ENCODE measurements around the gene GPR141. TPM values are rescaled to one million over a fixed set of nuclear protein-coding genes. Genes with fewer than 3 reads are reported as not detected.

The GPR141 gene
- polyA plus RNA-seq, 3 donors: 25.4 to 26.6 (median 25.5) TPM

DNA sequence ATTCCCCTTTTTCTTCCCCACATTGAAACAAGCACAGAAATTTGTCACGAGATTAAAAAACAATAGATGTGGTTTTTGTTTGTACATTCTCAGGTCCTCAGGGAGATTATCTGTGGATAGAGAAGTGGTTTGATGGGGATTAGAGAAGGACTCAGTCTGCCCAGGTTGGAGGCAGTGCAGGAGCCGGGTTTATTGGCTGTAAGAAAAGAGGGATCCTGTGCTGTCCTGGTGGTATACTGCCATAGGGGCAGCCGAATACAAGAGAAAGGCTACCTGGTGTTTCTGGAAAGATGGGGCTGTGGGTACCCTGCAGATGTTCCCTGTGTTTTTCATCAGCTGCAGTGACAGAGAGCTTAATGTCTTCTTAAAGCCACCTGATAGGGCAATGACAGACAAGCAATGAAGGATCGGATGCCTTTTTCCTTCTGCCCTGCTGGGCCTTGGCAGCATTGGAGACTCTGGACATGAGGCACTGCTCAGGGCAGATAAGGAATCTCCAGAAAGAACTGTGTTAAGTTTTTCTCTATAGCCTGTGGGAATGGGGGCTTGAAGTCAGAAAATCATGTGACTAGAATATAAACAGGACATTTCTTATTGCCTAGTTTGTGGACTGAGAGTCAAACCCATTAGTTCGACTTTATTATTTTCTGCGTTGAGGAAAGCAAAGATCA lies 18.1 kb upstream of the GPR141 start:
- TF ChIP-seq, protein P1, sequence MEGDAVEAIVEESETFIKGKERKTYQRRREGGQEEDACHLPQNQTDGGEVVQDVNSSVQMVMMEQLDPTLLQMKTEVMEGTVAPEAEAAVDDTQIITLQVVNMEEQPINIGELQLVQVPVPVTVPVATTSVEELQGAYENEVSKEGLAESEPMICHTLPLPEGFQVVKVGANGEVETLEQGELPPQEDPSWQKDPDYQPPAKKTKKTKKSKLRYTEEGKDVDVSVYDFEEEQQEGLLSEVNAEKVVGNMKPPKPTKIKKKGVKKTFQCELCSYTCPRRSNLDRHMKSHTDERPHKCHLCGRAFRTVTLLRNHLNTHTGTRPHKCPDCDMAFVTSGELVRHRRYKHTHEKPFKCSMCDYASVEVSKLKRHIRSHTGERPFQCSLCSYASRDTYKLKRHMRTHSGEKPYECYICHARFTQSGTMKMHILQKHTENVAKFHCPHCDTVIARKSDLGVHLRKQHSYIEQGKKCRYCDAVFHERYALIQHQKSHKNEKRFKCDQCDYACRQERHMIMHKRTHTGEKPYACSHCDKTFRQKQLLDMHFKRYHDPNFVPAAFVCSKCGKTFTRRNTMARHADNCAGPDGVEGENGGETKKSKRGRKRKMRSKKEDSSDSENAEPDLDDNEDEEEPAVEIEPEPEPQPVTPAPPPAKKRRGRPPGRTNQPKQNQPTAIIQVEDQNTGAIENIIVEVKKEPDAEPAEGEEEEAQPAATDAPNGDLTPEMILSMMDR (IDR thresholded peaks at IDR 0.05): no peak
- H3K27me3 ChIP-seq (ENCODE audit: control insufficient read depth in 2 of 2, insufficient read depth in 2 of 2, low read length in 2 of 2): no peaks in the 10 kb centered on the region
- H3K4me3 Mint-ChIP-seq: no peak overlapping the region
- H3K27ac ChIP-seq (ENCODE audit: low read depth in 1 of 2, low read length in 2 of 2): peak overlapping the region; percentile 59 to 85
- no peaks in the 10 kb centered on the region for H4K20me1 ChIP-seq (ENCODE audit: insufficient read depth, low read length)
- H3K9ac ChIP-seq (ENCODE audit: insufficient read depth, low read length, poor library complexity, severe bottlenecking): no peak overlapping the region
- peaks cover under 1 to 6% (median 2%) of the 10 kb centered on the region in 3 donors for H3K27me3 Mint-ChIP-seq (ENCODE audit: low read depth in 3 of 3)
- peak overlapping the region; percentile 86 to 98 (median 92) for H3K27ac Mint-ChIP-seq
- H3K36me3 ChIP-seq (replicated peaks in 1 of 2; ENCODE audit: control insufficient read depth in 1 of 2, insufficient read depth in 2 of 2, low read length in 2 of 2): no peaks in the 10 kb centered on the region
- peak overlapping the region; percentile 51 for H3K4me2 ChIP-seq (replicated peaks; ENCODE audit: extremely low read depth, low read length, poor library complexity, severe bottlenecking)
- 93% methylated on average over 4 of the region's 6 CpGs for WGBS (ENCODE audit: insufficient coverage)
- H3K9me3 Mint-ChIP-seq: peaks cover 0 to 6% (median 3%) of the 10 kb centered on the region in 7 donors
- intact Hi-C loops (cut with micrococcal nuclease): no loop called here
- peaks cover 45 to 55% of the 10 kb centered on the region in 2 donors for H3K4me1 ChIP-seq (ENCODE audit: control insufficient read depth in 1 of 2, insufficient read depth in 2 of 2, low read length in 2 of 2)
- no peak for DNase-seq
- H2AFZ ChIP-seq (ENCODE audit: insufficient read depth, low read depth, low read length, poor library complexity, severe bottlenecking): no peak overlapping the region
- H3K36me3 Mint-ChIP-seq: no peaks in the 10 kb centered on the region
- no peak overlapping the region for H3K4me3 ChIP-seq (replicated peaks in 1 of 3; ENCODE audit: low read depth in 2 of 3, low read length in 3 of 3)
- H3K4me1 Mint-ChIP-seq: peaks cover 44% of the 10 kb centered on the region
- no peaks in the 10 kb centered on the region for H3K79me2 ChIP-seq (ENCODE audit: insufficient read depth, low read length)
- H3K9me3 ChIP-seq (replicated peaks in 1 of 2; ENCODE audit: control insufficient read depth in 1 of 2, insufficient read depth in 1 of 2, low read length in 2 of 2): no peaks in the 10 kb centered on the region

DNA sequence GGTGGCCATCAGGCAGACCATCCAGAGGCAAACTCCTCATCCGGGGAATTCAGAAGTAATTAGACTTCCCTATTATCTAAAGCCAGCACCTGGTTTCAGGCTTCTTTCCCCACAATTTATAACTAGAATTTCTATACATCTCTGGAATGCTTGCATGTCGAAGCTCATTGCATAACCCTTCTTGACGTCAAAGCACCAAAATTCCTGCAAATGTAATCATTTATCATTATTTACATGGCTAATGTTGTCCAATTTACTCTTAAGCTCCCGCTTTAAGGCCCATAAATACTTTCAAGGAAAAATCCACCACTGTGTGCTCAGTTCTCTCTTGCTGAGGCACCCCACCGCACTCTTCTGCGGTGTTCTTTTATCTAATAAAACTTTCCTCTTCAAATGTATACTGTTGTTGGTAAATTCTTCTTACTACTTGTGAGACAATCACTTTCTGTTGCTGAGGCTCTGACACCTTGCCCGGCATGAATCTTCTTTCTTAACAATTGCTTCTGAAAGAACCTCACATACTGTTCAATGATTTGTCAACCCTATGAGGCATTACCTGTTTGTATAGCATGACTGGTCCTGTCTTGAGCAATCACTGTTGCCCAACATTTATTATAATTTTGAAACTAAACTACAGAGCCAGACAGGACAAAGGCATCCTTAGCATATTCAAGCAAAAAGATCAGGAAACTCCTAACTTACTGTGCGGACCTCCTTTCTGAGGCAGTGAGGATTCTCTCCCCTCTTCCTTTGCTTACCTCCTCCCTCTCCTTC lies 17.4 kb upstream of the GPR141 start:
- DNase-seq: peak; percentile 83 to 93 (median 90)
- H3K4me1 Mint-ChIP-seq: peaks cover 50% of the 10 kb centered on the region
- Histone ChIP-seq H3K27ac (ENCODE audit: low read depth in 1 of 2, low read length in 2 of 2) (peak overlapping the region; percentile 59 to 85), H3K27me3 (ENCODE audit: control insufficient read depth in 2 of 2, insufficient read depth in 2 of 2, low read length in 2 of 2) (no peaks in the 10 kb centered on the region), H3K4me3 (replicated peaks in 1 of 3; ENCODE audit: low read depth in 2 of 3, low read length in 3 of 3) (peak overlapping the region in 1 of 3 experiments; percentile 24), H3K36me3 (replicated peaks in 1 of 2; ENCODE audit: control insufficient read depth in 1 of 2, insufficient read depth in 2 of 2, low read length in 2 of 2) (no peaks in the 10 kb centered on the region), H4K20me1 (ENCODE audit: insufficient read depth, low read length) (no peaks in the 10 kb centered on the region), H3K9ac (ENCODE audit: insufficient read depth, low read length, poor library complexity, severe bottlenecking) (no peak overlapping the region), H3K4me2 (replicated peaks; ENCODE audit: extremely low read depth, low read length, poor library complexity, severe bottlenecking) (peak overlapping the region; percentile 51), H3K79me2 (ENCODE audit: insufficient read depth, low read length) (no peaks in the 10 kb centered on the region), H3K4me1 (ENCODE audit: control insufficient read depth in 1 of 2, insufficient read depth in 2 of 2, low read length in 2 of 2) (peaks cover 50 to 62% of the 10 kb centered on the region in 2 donors), H2AFZ (ENCODE audit: insufficient read depth, low read depth, low read length, poor library complexity, severe bottlenecking) (peak overlapping the region; percentile 27), H3K9me3 (replicated peaks in 1 of 2; ENCODE audit: control insufficient read depth in 1 of 2, insufficient read depth in 1 of 2, low read length in 2 of 2) (no peaks in the 10 kb centered on the region)
- no peaks in the 10 kb centered on the region for H3K36me3 Mint-ChIP-seq
- H3K27me3 Mint-ChIP-seq (ENCODE audit: low read depth in 3 of 3): peaks cover 2 to 5% (median 2%) of the 10 kb centered on the region in 3 donors
- TF ChIP-seq, protein P1 (IDR thresholded peaks at IDR 0.05): no peak
- H3K9me3 Mint-ChIP-seq: peaks cover 0 to 6% (median 3%) of the 10 kb centered on the region in 7 donors
- H3K27ac Mint-ChIP-seq: peak overlapping the region; percentile 86 to 98 (median 92)
- intact Hi-C loops (cut with micrococcal nuclease): no loop called here
- H3K4me3 Mint-ChIP-seq: peak overlapping the region in 1 of 2 donors; percentile 72
- WGBS (ENCODE audit: insufficient coverage): 20% methylated on average over 5 of the region's 8 CpGs
